Large intestine (tissue), 3 donors: ENCODE results near the gene KRTAP12-1. TPM values are rescaled to one million over a fixed set of nuclear protein-coding genes. Genes with fewer than 3 reads are reported as not detected.
A peak's percentile ranks its signal among the peaks of the same experiment; 100 is the strongest.

ENCODE experiments used
- DNase-seq, 2 donors: peaks; one replicate each; pipeline versions ENCODE4 v3.0.0 to v3.0.0-alpha.2; 2013
- H3K27ac ChIP-seq: one replicate; pipeline ENCODE4 v1.5.1; 2013; ENCODE audit warnings: low read length
- H3K27me3 ChIP-seq: 2 replicates; pipeline ENCODE4 v1.6.1; 2013; ENCODE audit warnings: low read length; ENCODE audit not compliant: control insufficient read depth, insufficient read depth
- H3K36me3 ChIP-seq: 2 replicates; pipeline ENCODE4 v1.6.1; 2013; ENCODE audit warnings: low read length; ENCODE audit not compliant: control insufficient read depth, insufficient read depth
- H3K4me1 ChIP-seq: one replicate; pipeline ENCODE4 v1.6.1; 2013; ENCODE audit warnings: low read length; ENCODE audit not compliant: control insufficient read depth, insufficient read depth
- H3K4me3 ChIP-seq: one replicate; pipeline ENCODE4 v1.5.1; 2013; ENCODE audit warnings: low read length
- H3K9me3 ChIP-seq: one replicate; pipeline ENCODE4 v1.6.1; 2013; ENCODE audit warnings: mild to moderate bottlenecking, low read depth, low read length, moderate library complexity; ENCODE audit not compliant: control insufficient read depth
- WGBS: methylation state at CpG from one replicate; pipeline ENCODE4 v1.1.5; 2013; ENCODE audit warnings: low lambda C conversion rate; ENCODE audit not compliant: insufficient coverage; 5-methylcytosine and 5-hydroxymethylcytosine counted together
- polyA plus RNA-seq: library from polyadenylated mRNA; unstranded; fragments of 120-200 nt; gene quantifications from one replicate; pipeline ENCODE4 v1.2.1, GENCODE V29; 2013

Gene KRTAP12-1
- polyA plus RNA-seq, 1 donor: not detected

- peak in 1 of 2 donors; percentile 6 for DNase-seq
- peaks cover 91% of the 10 kb centered on the region for H3K27me3 ChIP-seq
- H3K4me3 ChIP-seq: no peak within 1 kb of the TSS
- peaks cover 5% of the 10 kb centered on the region for H3K9me3 ChIP-seq
- no peaks in the 10 kb centered on the region for H3K36me3 ChIP-seq
- peaks cover 10% of the 10 kb centered on the region for H3K4me1 ChIP-seq
- no CpG with 5 or more reads among the region's 41 CpGs for WGBS
- no peak within 1 kb of the TSS for H3K27ac ChIP-seq
Observed at GRCh38 chr21:44711327-44712202, 29.6 kb upstream of the KRTAP12-1 start, which contains the start of gene TSPEAR. TSPEAR (minus strand) TSS chr21:44711572; CDS start chr21:44711514, 58 bp downstream.

DNA sequence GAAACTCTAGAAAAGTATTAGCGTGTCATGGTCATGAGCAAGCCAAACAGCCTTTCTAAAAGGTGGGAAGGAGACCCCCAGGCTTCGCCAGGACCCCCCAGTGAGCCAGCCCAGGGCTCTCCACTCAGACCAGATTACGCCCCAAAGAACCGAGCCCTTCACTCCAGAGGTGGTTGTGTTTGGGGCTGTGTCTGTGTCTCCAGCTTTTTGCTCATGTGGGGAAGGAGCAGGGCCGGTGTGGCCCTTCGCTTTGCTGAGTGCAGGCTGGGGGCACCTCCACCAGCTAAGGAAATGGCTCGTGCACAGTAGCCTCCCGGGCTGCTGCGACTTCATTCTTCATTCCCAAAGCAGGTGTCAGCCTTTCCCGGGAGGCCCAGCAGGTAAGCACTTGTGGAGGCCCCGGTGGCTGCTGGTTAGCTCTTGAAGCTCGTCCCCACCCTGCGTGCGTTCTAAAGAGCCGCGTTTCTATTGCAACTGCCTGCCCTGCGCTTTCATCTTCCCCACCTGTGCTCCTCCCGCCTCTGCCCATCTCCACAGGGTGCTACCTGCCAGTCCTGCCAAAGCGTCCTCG lies 28.9 kb upstream of the KRTAP12-1 start:
- Histone ChIP-seq H3K27me3 (peaks cover 95% of the 10 kb centered on the region), H3K4me3 (no peak overlapping the region), H3K4me1 (peaks cover 10% of the 10 kb centered on the region), H3K27ac (no peak overlapping the region), H3K9me3 (peaks cover 11% of the 10 kb centered on the region), H3K36me3 (no peaks in the 10 kb centered on the region)
- no CpG with 5 or more reads among the region's 20 CpGs for WGBS
- DNase-seq: peak in 1 of 2 donors; percentile 31

DNA sequence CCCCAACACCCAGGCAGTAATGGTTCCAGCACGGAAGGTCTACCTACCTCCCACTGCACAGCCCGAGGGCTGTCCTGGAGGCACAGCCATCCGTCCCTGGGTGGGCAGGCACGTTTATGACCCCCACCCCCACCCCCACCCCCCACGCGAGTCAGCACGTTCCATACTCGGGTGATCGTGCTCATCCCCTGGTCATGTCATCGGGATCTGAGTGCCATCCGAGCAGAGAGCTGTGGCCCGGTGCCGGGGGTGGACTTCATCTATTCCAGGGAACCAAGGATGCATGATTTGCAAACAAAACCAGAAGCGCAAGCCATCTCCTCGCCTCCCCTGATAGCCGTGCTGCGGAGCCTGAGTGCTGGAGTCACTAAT lies 28.3 kb upstream of the KRTAP12-1 start:
- Histone ChIP-seq H3K9me3 (peaks cover 11% of the 10 kb centered on the region), H3K4me1 (peaks cover 10% of the 10 kb centered on the region), H3K36me3 (no peaks in the 10 kb centered on the region), H3K27ac (no peak overlapping the region), H3K4me3 (no peak overlapping the region), H3K27me3 (peaks cover 93% of the 10 kb centered on the region)
- WGBS: no CpG with 5 or more reads among the region's 17 CpGs
- DNase-seq: no peak

DNA sequence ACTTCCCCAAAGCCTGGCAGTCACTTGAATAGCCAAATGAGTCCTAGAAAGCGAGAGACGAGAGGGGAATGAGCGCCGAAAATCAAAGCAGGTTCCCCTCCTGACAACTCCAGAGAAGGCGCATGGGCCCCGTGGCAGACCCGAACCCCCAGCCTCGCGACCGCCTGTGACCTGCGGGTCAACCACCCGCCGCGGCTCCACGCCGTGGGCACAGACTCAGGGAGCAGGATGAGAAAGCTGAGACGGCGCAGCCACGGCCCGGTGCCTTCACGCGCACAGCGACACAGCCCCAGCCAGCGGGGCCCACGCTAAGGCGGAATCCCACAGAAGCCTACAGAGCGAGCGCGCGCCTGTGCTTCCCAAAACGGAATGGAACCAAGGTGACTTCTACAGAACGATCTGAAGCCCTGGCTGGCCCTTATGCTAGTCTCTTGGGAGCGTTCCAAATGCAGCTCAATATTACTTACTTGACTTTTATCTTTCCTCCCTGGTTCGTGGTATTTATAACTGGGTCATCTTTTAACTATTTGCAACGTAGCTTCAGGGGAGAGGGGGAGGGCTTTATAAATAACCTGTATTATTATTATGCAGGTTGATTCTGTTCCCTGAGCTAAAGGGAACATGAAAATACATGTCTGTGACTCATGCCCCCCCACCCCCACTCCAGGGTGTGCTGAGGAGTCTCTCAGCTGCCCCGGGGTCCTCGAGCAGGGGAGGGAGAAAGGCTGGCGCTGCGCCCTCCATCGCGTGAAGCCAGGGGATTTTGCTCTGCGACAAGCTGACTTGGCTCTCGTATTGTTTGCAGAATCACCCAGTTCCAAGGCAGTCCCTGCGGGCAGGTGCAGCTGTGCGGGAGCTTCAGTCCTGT lies 27.7 kb upstream of the KRTAP12-1 start:
- Histone ChIP-seq H3K36me3 (no peaks in the 10 kb centered on the region), H3K27me3 (peaks cover 90% of the 10 kb centered on the region)
- DNase-seq: no peak

GRCh38 chr21:44708866-44709425 lies 27.0 kb upstream of the KRTAP12-1 start:
- peaks cover 91% of the 10 kb centered on the region for H3K27me3 ChIP-seq

More for the DNA sequence above, 27.7 kb upstream of the KRTAP12-1 start:
- no CpG with 5 or more reads among the region's 45 CpGs for WGBS
- Histone ChIP-seq H3K9me3 (peaks cover 11% of the 10 kb centered on the region), H3K4me3 (no peak overlapping the region), H3K27ac (no peak overlapping the region), H3K4me1 (peaks cover 10% of the 10 kb centered on the region)

GRCh38 chr21:44708213-44708865 lies 26.4 kb upstream of the KRTAP12-1 start:
- Histone ChIP-seq H3K9me3 (peaks cover 11% of the 10 kb centered on the region), H3K27ac (no peak overlapping the region), H3K4me1 (peaks cover 10% of the 10 kb centered on the region), H3K4me3 (no peak overlapping the region), H3K36me3 (no peaks in the 10 kb centered on the region), H3K27me3 (peaks cover 91% of the 10 kb centered on the region)
- DNase-seq: no peak
- WGBS: no CpG with 5 or more reads among the region's 13 CpGs

More at GRCh38 chr21:44708866-44709425, 27.0 kb upstream of the KRTAP12-1 start:
- Histone ChIP-seq H3K9me3 (peaks cover 11% of the 10 kb centered on the region), H3K36me3 (no peaks in the 10 kb centered on the region), H3K27ac (no peak overlapping the region), H3K4me3 (no peak overlapping the region), H3K4me1 (peaks cover 10% of the 10 kb centered on the region)
- no CpG with 5 or more reads among the region's 25 CpGs for WGBS
- no peak for DNase-seq

- WGBS: no CpG with 5 or more reads among the region's 46 CpGs
- Histone ChIP-seq H3K27me3 (peaks cover 91% of the 10 kb centered on the region), H3K9me3 (peaks cover 11% of the 10 kb centered on the region), H3K4me3 (no peak overlapping the region), H3K36me3 (no peaks in the 10 kb centered on the region), H3K4me1 (peaks cover 10% of the 10 kb centered on the region), H3K27ac (no peak overlapping the region)
- DNase-seq: no peak
Observed at GRCh38 chr21:44706706-44707581, 25.0 kb upstream of the KRTAP12-1 start.

- Histone ChIP-seq H3K9me3 (peaks cover 11% of the 10 kb centered on the region), H3K27me3 (peaks cover 88% of the 10 kb centered on the region), H3K4me3 (no peak overlapping the region), H3K4me1 (peaks cover 8% of the 10 kb centered on the region), H3K27ac (no peak overlapping the region), H3K36me3 (no peaks in the 10 kb centered on the region)
- no peak for DNase-seq
- no CpG with 5 or more reads among the region's 54 CpGs for WGBS
Observed at GRCh38 chr21:44706026-44706705, 24.2 kb upstream of the KRTAP12-1 start.

- no peak for DNase-seq
- H3K36me3 ChIP-seq: no peaks in the 10 kb centered on the region
- peaks cover 2% of the 10 kb centered on the region for H3K4me1 ChIP-seq
- H3K27me3 ChIP-seq: peaks cover 85% of the 10 kb centered on the region
- WGBS: no CpG with 5 or more reads among the region's 13 CpGs
- no peak overlapping the region for H3K4me3 ChIP-seq
- peaks cover 11% of the 10 kb centered on the region for H3K9me3 ChIP-seq
- H3K27ac ChIP-seq: no peak overlapping the region
Observed at GRCh38 chr21:44704636-44705001, 22.7 kb upstream of the KRTAP12-1 start.
